ENCODE data around the gene ZNF554.
"Not testable (repeated sequence)": the region's sequence is repeated elsewhere in the genome, so short reads cannot be mapped to it uniquely, and the experiment has no call there.

Gene ZNF554

GRCh38 chr19:2837430-2837829, 17.8 kb downstream of the ZNF554 start:
- no peak for DNase-seq

- DNase-seq, result peak; percentile 97 to 100
Measured at GRCh38 chr19:2840794-2841791, 21.4 kb downstream of the ZNF554 start, which contains the start of gene ZNF555. TSS of gene ZNF555 (plus strand) at chr19:2841475. CDS start at chr19:2841573, 98 bp downstream.

GRCh38 chr19:2841855-2842574, 22.3 kb downstream of the ZNF554 start:
- DNase-seq, result no peak

GRCh38 chr19:2845107-2845506, 25.4 kb downstream of the ZNF554 start:
- no peak for DNase-seq

GRCh38 chr19:2846180-2846894, 26.7 kb downstream of the ZNF554 start:
- no peak for DNase-seq

GRCh38 chr19:2847507-2847906, 27.8 kb downstream of the ZNF554 start:
- no peak for DNase-seq

- no peak for DNase-seq
Measured at GRCh38 chr19:2848616-2849015, 28.9 kb downstream of the ZNF554 start.

GRCh38 chr19:2850256-2850925, 30.7 kb downstream of the ZNF554 start:
- no peak for DNase-seq

GRCh38 chr19:2852598-2852997, 32.9 kb downstream of the ZNF554 start:
- DNase-seq, result no peak

- DNase-seq, result no peak
Measured at GRCh38 chr19:2853015-2853606, 33.4 kb downstream of the ZNF554 start.

- DNase-seq, result no peak
Measured at GRCh38 chr19:2854849-2855248, 35.2 kb downstream of the ZNF554 start.

GRCh38 chr19:2856457-2857050, 36.9 kb downstream of the ZNF554 start:
- DNase-seq, result no peak

- DNase-seq, result no peak
Measured at GRCh38 chr19:2858864-2859263, 39.2 kb downstream of the ZNF554 start.

- no peak for DNase-seq
Measured at GRCh38 chr19:2863816-2864215, 44.1 kb downstream of the ZNF554 start.

- DNase-seq, result no peak
Measured at GRCh38 chr19:2865334-2866100, 45.8 kb downstream of the ZNF554 start.

GRCh38 chr19:2866495-2867024, 46.9 kb downstream of the ZNF554 start:
- DNase-seq, result no peak

GRCh38 chr19:2867025-2867991, 47.6 kb downstream of the ZNF554 start, which contains the start of gene ZNF556:
TSS of gene ZNF556 (plus strand) at chr19:2867335. CDS start at chr19:2867422, 87 bp downstream.
- peak; percentile 38 to 66 for DNase-seq

GRCh38 chr19:2869618-2870017, 50.0 kb downstream of the ZNF554 start:
- DNase-seq, result no peak

GRCh38 chr19:2872175-2872574, 52.5 kb downstream of the ZNF554 start:
- not testable (repeated sequence) for DNase-seq
